OCI-LY7 (cell line): ENCODE measurements around the gene C20orf204.

Source experiments
- CTCF ChIP-seq: fragments of 200-600 bp; sonication (generic); conservative IDR thresholded peaks from 2 replicates; pipeline ENCODE4 v1.5.1; 2014; ENCODE audit warnings: mild to moderate bottlenecking, antibody characterized with exemption, low read length, moderate library complexity, mixed read lengths
- EZH2phosphoT487 ChIP-seq: fragments of 200-600 bp; sonication (generic); IDR thresholded peaks from 2 replicates; pipeline ENCODE4 v1.6.1; 2018; ENCODE audit warnings: low read depth, borderline replicate concordance, mild to moderate bottlenecking, mixed run types, antibody characterized with exemption, low read length, moderate library complexity, mixed read lengths

- TF ChIP-seq CTCF: no peak
- TF ChIP-seq EZH2phosphoT487: no peak
Measured at GRCh38 chr20:64022671-64023360, 13.2 kb upstream of the C20orf204 start.
